Upper lobe of left lung (tissue), 6 donors: ENCODE data around the gene PTCD2. TPM values are rescaled to one million over a fixed set of nuclear protein-coding genes. Genes with fewer than 3 reads are reported as not detected.
A peak's percentile ranks its signal among the peaks of the same experiment; 100 is the strongest.

Source experiments
- ATAC-seq, 2 donors: fragments of 200-7000 bp; cut with Tn5 transposase; one replicate each; pipeline ENCODE4 v1.9.1; 2022; ENCODE audit warnings: mild to moderate bottlenecking in 2 of 2, moderate library complexity in 2 of 2; ENCODE audit not compliant: low FRiP score in 2 of 2
- DNase-seq, 2 donors: peaks; one replicate each; pipeline ENCODE4 v3.0.0-alpha.2; 2019 to 2020
- H3K27ac ChIP-seq, 4 donors: fragments of 200-600 bp; sonication (generic); one replicate each; pipeline ENCODE4 v1.5.1; 2016 to 2019
- H3K27me3 ChIP-seq, 4 donors: fragments of 200-600 bp; sonication (generic); one replicate each; pipeline ENCODE4 v1.5.1; 2017 to 2019
- H3K36me3 ChIP-seq, 4 donors: fragments of 200-600 bp; sonication (generic); one replicate each; pipeline ENCODE4 v1.5.1; 2016 to 2019
- H3K4me1 ChIP-seq, 4 donors: fragments of 200-600 bp; sonication (generic); one replicate each; pipeline ENCODE4 v1.5.1; 2018 to 2019
- H3K4me3 ChIP-seq, 4 donors: fragments of 200-600 bp; sonication (generic); one replicate each; pipeline ENCODE4 v1.5.1; 2017 to 2019; ENCODE audit warnings: mild to moderate bottlenecking in 2 of 4, moderate library complexity in 1 of 4
- H3K9me3 ChIP-seq, 4 donors: fragments of 200-600 bp; sonication (generic); one replicate each; pipeline ENCODE4 v1.5.1; 2018 to 2019
- CTCF ChIP-seq, 6 experiments: fragments of 450-650 bp in 4 of 6; fragments of 200-600 bp in 2 of 6; sonication (generic) in 2 of 6; IDR thresholded peaks; one replicate each; pipeline ENCODE4 v1.5.1; 2016 to 2019; ENCODE audit warnings: antibody characterized with exemption in 6 of 6
- EP300 ChIP-seq, 4 donors: sonication (generic); formaldehyde crosslinking; IDR thresholded peaks; one replicate each; pipeline ENCODE4 v1.5.1; 2017; ENCODE audit warnings: antibody characterized with exemption in 4 of 4, control low read depth in 2 of 4
- POLR2A ChIP-seq, 4 donors: fragments of 450-650 bp; IDR thresholded peaks; one replicate each; pipeline ENCODE4 v1.5.1; 2016 to 2017; ENCODE audit warnings: antibody characterized with exemption in 4 of 4, mild to moderate bottlenecking in 2 of 4
- POLR2AphosphoS5 ChIP-seq, 2 donors: sonication (generic); formaldehyde crosslinking; IDR thresholded peaks; one replicate each; pipeline ENCODE4 v1.5.1; 2017; ENCODE audit warnings: antibody characterized with exemption in 2 of 2
- WGBS, 2 donors: methylation state at CpG; one replicate each; pipeline ENCODE4 v1.1.5; 2017 to 2018; 5-methylcytosine and 5-hydroxymethylcytosine counted together
- total RNA-seq, 6 donors: library from RNA; depleted of rRNA in 4 of 6; stranded (reverse); fragments of >200 nt in 4 of 6; gene quantifications; one replicate each; pipeline versions ENCODE4 v1.1.0 to v1.2.1, GENCODE V29; 2016 to 2021
- donor health status: DM: no; HTN: no; CAD: no; lungs with moderate emphysema.
- donor health status: DM: no; HTN: yes; CAD: no; lungs with severe emphysema.

The PTCD2 gene
- total RNA-seq, 6 donors from 2014 or later, result 3.1 to 17.8 (median 5.9) TPM

GRCh38 chr5:72305194-72306142, 14.7 kb upstream of the PTCD2 start:
- WGBS, 2 donors, result 86 to 91% methylated on average over 2 of the region's 2 CpGs
- peak overlapping the region in 2 of 4 donors; percentile 8 to 40 for H3K27ac ChIP-seq
- H3K9me3 ChIP-seq, result no peaks in the 10 kb centered on the region
- H3K4me3 ChIP-seq, result no peak overlapping the region
- DNase-seq (no peak), ATAC-seq (no peak)
- H3K27me3 ChIP-seq, result no peaks in the 10 kb centered on the region
- TF ChIP-seq POLR2A (IDR thresholded peaks at IDR 0.05) (no peak), CTCF (IDR thresholded peaks at IDR 0.05) (no peak), POLR2AphosphoS5 (IDR thresholded peaks at IDR 0.05) (no peak), EP300 (IDR thresholded peaks at IDR 0.05) (no peak)
- peaks cover 4 to 14% (median 10%) of the 10 kb centered on the region in 4 donors for H3K4me1 ChIP-seq
- peaks cover 0 to 13% (median 0%) of the 10 kb centered on the region in 4 donors for H3K36me3 ChIP-seq

- 4 to 5% methylated on average over 8 of the region's 8 CpGs for WGBS, 2 donors
- Histone ChIP-seq H3K36me3 (peaks cover 0 to 28% (median 11%) of the 10 kb centered on the region in 4 donors), H3K27me3 (no peaks in the 10 kb centered on the region), H3K9me3 (no peaks in the 10 kb centered on the region), H3K4me1 (peaks cover 4 to 14% (median 10%) of the 10 kb centered on the region in 4 donors), H3K4me3 (peak overlapping the region; percentile 58 to 75 (median 68)), H3K27ac (peak overlapping the region; percentile 91 to 92 (median 92))
- DNase-seq (no peak), ATAC-seq (no peak)
- TF ChIP-seq EP300 (IDR thresholded peaks at IDR 0.05), result no peak
- TF ChIP-seq CTCF (IDR thresholded peaks at IDR 0.05), result no peak
- no peak for TF ChIP-seq POLR2AphosphoS5 (IDR thresholded peaks at IDR 0.05)
- no peak for TF ChIP-seq POLR2A (IDR thresholded peaks at IDR 0.05)
These were observed 12.6 kb upstream of the PTCD2 start for GRCh38 chr5:72307573-72307967.

- DNase-seq, result peak; percentile 98 to 99
- 3 to 4% methylated on average over 26 to 40 of the region's 76 CpGs for WGBS, 2 donors
- H3K4me1 ChIP-seq, result peaks cover 4 to 14% (median 10%) of the 10 kb centered on the region in 4 donors
- peaks cover 0 to 34% (median 13%) of the 10 kb centered on the region in 4 donors for H3K36me3 ChIP-seq
- peak overlapping the region; percentile 91 to 92 (median 92) for H3K27ac ChIP-seq
- H3K27me3 ChIP-seq, result no peaks in the 10 kb centered on the region
- peak; percentile 92 to 99 for TF ChIP-seq POLR2AphosphoS5 (IDR thresholded peaks at IDR 0.05)
- peak in 1 of 4 donors; percentile 56 for TF ChIP-seq EP300 (IDR thresholded peaks at IDR 0.05)
- peak; percentile 78 to 98 (median 93) for TF ChIP-seq CTCF (IDR thresholded peaks at IDR 0.05)
- peak in 3 of 4 donors; percentile 81 to 98 (median 95) for TF ChIP-seq POLR2A (IDR thresholded peaks at IDR 0.05)
- peak overlapping the region; percentile 58 to 75 (median 68) for H3K4me3 ChIP-seq
- no peaks in the 10 kb centered on the region for H3K9me3 ChIP-seq
- ATAC-seq, result peak; percentile 99 to 100
These were observed 12.0 kb upstream of the PTCD2 start for GRCh38 chr5:72307968-72308852.

- Histone ChIP-seq H3K36me3 (peaks cover 0 to 39% (median 14%) of the 10 kb centered on the region in 4 donors), H3K4me3 (peak overlapping the region in 1 of 4 donors; percentile 75), H3K27ac (peak overlapping the region; percentile 65 to 92 (median 92)), H3K9me3 (no peaks in the 10 kb centered on the region), H3K27me3 (no peaks in the 10 kb centered on the region), H3K4me1 (peaks cover 4 to 14% (median 10%) of the 10 kb centered on the region in 4 donors)
- no peak for DNase-seq
- ATAC-seq, result no peak
- TF ChIP-seq POLR2AphosphoS5 (IDR thresholded peaks at IDR 0.05) (no peak), EP300 (IDR thresholded peaks at IDR 0.05) (no peak), CTCF (IDR thresholded peaks at IDR 0.05) (no peak)
- 72 to 77% methylated on average over 6 of the region's 6 CpGs for WGBS, 2 donors
These were observed 11.4 kb upstream of the PTCD2 start for GRCh38 chr5:72308853-72309191.
